Measurements from ENCODE around the gene TRPM1. TPM values are rescaled to one million over a fixed set of nuclear protein-coding genes. Genes with fewer than 3 reads are reported as not detected.

The TRPM1 gene
- polyA plus RNA-seq, 3 donors: 0.18 to 0.54 (median 0.24) TPM

- no peak for DNase-seq (ENCODE audit: low read depth in 3 of 3, low spot score in 2 of 3)
Observed at GRCh38 chr15:31085359-31085758, 16.2 kb downstream of the TRPM1 start.

- DNase-seq (ENCODE audit: low read depth in 3 of 3, low spot score in 2 of 3): no peak
Observed at GRCh38 chr15:31084176-31084575, 17.3 kb downstream of the TRPM1 start.

DNA sequence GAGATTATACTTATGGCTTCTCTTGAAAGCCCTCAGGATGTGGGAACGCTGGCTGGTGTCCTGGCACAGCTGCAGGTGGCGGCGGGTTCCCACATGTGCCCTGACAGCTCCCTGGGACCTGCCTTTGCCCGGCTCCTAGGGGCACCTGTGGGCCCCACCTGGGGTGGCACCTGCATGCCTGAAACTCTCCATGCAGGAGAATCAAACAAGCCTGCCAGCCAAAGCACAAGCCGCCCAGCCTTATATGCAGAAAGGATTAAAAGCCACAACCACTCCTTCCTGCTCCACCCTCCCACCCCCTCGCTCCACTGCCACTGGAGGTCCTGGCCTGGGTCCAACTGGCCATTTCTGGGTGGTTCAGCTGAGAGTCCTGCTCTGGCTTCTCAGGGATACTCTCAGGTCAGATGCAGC, 18.1 kb downstream of the TRPM1 start:
- no peak for DNase-seq (ENCODE audit: low read depth in 3 of 3, low spot score in 2 of 3)

DNA sequence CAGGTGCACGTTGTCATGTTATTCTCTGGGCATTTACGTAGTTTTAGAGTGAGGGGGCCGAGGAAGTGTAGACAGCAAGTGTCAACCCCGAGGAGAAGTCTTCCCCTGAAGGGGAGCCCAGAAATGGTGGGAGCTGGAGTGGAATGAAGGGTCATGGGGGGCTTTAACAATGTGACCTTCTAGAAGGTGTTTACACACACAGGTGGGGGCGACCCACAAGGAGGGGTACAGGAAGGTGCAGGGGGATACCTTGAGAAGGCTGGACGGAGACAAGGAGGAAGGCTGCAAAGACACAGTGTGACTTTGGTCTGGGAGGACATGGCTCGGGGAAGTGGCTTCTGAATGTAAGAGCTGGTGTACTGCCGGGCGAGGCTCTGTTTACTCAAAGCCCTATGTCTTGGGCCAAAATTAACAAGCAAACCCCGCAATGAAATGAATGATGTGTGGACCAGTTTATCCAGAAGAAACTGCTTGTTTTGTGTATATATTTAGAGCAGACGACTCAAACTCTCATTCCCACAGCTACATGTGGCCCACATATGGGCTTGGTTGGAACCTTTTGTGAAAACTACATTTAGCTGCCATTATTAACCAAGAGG, 18.7 kb downstream of the TRPM1 start:
- DNase-seq (ENCODE audit: low read depth in 3 of 3, low spot score in 2 of 3): no peak

GRCh38 chr15:31081588-31082250, 19.8 kb downstream of the TRPM1 start:
- no peak for DNase-seq (ENCODE audit: low read depth in 3 of 3, low spot score in 2 of 3)

- no peak for DNase-seq (ENCODE audit: low read depth in 3 of 3, low spot score in 2 of 3)
Observed at GRCh38 chr15:31081056-31081455, 20.5 kb downstream of the TRPM1 start.

GRCh38 chr15:31080591-31081014, 20.9 kb downstream of the TRPM1 start:
- DNase-seq (ENCODE audit: low read depth in 3 of 3, low spot score in 2 of 3): no peak

GRCh38 chr15:31079519-31079918, 22.0 kb downstream of the TRPM1 start:
- DNase-seq (ENCODE audit: low read depth in 3 of 3, low spot score in 2 of 3): no peak

DNA sequence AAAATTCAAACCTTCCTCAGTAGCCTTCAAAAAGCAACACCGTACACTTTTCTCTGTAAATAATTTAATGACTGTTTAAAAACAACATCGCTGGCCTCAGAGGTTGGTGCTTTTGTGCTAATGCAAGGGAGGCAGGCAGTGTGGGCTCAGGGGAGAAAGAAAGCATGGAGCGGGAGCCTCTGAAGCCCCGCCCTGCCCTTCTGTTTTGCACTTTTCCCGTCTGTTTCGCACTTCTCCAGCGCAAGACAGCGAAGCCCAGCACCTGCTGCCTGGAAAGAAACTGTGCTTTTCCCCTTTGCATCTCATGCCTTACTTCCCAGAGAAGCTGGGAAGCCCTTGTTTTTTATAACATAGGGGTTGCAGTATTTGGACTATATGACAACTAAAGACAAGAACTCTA, 23.1 kb downstream of the TRPM1 start:
- DNase-seq (ENCODE audit: low read depth in 3 of 3, low spot score in 2 of 3): no peak

GRCh38 chr15:31077941-31078340, 23.6 kb downstream of the TRPM1 start:
- no peak for DNase-seq (ENCODE audit: low read depth in 3 of 3, low spot score in 2 of 3)

DNA sequence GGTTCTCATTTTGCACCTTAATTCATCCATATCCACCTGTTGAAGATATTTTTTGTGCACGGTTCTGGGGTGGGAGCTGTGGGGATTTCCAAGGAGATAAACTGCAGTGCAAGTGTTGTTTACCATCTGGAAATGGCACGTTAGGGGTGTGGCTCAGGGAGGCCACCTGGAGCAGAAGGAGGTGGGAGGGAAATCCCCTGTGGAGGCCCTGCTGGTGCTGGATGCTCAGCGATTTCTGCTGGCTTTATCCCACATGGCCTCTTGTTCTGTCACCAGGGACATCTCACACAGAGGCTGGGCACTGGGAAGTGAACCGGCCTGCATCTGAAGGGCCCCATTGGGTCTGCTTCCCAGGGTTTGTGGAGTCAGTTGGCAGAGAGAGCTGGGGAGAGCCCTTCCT, 24.3 kb downstream of the TRPM1 start:
- no peak for DNase-seq (ENCODE audit: low read depth in 3 of 3, low spot score in 2 of 3)

DNA sequence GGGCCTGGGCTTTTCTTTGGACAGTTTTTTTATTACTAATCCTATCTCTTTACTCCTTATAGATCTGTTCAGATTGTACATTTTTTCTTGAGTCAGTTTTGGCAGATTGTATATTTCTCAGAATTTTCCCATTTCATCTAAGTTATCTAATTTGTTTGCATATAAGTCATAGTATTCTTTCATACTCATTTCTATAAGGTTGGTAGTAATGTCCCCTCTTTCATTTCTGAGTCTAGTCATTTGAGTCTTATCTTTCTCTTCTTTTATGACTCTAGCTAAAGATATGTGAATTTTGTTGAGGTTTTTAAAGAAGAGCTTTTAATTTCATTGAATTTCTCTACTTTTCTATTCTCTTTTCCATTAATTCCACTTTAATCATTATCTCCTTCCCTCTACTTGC, 27.2 kb downstream of the TRPM1 start:
- no peak for DNase-seq (ENCODE audit: low read depth in 3 of 3, low spot score in 2 of 3)

DNA sequence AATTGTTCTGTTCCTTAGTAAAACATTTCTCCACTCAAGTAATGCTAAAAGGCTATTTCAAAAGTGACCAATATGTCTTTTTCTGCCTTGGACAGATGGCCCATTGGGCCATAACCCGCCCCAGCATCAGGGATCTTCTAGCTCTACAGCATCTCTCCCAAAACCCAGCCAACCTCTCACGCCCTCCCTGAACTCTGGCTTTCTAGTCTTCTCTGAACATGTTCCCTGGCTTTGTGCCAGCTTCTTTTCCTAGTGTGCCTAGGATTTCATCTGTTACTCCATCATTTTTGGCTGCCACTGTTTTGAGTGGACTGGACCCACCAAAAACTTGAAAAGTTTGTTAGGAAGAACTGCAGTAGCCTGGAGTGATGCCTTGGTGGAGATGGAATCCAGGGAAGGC, 30.7 kb downstream of the TRPM1 start:
- no peak for DNase-seq (ENCODE audit: low read depth in 3 of 3, low spot score in 2 of 3)

GRCh38 chr15:31069360-31070000, 32.0 kb downstream of the TRPM1 start:
- DNase-seq (ENCODE audit: low read depth in 3 of 3, low spot score in 2 of 3): no peak

DNA sequence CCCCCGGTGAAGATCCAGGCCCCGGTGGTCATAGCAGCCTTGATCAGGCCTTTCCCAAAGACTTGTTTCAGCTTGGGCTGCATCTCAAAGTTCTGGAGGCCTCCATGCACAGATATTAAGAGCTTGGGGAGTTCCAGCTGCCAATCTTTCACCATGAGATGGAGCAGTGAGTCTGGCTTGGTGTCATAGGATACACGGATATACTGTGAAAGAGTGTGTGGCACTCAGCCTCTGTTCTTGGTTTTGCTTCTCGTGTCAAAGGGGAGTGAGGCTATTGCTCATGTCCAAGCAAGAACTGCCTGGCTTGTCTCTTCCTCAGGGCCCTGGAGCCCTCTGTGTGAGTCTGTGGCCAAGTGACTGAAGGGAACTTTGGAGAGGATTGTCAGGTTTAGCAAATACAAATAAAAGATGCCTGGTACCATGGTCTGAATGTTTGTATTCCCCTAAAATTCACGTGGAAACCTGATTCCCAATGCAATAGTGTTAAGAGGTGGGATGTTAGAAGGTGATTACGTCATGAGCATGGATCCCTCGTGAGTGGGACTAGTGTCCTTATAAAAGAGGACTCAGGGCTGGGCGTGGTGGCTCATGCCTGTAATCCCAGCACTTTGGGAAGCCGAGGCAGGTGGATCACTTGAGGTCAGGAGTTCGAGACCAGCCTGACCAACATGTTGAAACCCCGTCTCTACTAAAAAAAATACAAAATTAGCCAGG, 33.5 kb downstream of the TRPM1 start:
- no peak for DNase-seq (ENCODE audit: low read depth in 3 of 3, low spot score in 2 of 3)

- DNase-seq (ENCODE audit: low read depth in 3 of 3, low spot score in 2 of 3): no peak
Observed at GRCh38 chr15:31065824-31066223, 35.7 kb downstream of the TRPM1 start.

GRCh38 chr15:31062911-31063310, 38.6 kb downstream of the TRPM1 start:
- no peak for DNase-seq (ENCODE audit: low read depth in 3 of 3, low spot score in 2 of 3)

GRCh38 chr15:31062310-31062847, 39.1 kb downstream of the TRPM1 start:
- DNase-seq (ENCODE audit: low read depth in 3 of 3, low spot score in 2 of 3): no peak

DNA sequence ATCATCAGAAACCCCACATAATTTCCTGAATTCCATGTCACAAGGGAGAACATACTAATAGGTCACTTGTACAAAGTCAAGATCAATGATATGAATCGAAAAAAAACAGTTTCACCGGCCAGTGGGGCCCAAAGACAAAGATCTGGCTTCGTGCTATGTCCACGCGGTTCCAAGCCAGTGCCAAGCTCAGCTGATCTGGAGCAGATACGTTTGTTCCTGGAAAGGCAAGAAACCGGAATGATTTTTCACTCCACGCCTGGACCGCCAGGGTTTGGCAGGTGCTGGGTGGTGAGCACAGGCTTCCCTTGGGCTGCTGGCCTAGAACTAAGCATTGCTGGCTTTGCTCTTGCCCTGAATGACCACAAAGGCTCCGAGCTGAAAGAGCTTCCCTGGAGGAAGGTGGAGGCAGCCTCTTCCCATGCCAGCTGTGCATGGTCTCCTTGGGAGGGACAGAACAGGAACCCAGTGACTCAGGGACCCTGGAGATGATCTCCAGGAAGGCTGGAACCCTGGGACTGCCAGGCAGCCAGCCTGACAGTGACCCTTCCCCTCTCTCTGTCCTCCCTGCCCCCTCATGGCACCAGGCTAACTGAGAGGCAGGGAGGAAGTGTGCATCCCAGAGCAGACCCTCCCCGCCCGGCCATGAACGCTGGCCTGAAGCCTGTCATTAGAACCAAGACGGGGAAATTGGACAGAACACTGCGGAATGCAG, 40.9 kb downstream of the TRPM1 start:
- DNase-seq (ENCODE audit: low read depth in 3 of 3, low spot score in 2 of 3): no peak

- no peak for DNase-seq (ENCODE audit: low read depth in 3 of 3, low spot score in 2 of 3)
Observed at GRCh38 chr15:31058236-31058962, 43.1 kb downstream of the TRPM1 start.
